GM21529 (cell line): ENCODE results near the gene DHX8.
"Not testable (repeated sequence)": the region's sequence is repeated elsewhere in the genome, so short reads cannot be mapped to it uniquely, and the experiment has no call there.

Experiments used
- ATAC-seq: cut with Tn5 transposase; IDR thresholded peaks from one replicate; pipeline ENCODE4 v1.9.1; 2021; ENCODE audit not compliant: unreplicated experiment

DHX8 gene

DNA sequence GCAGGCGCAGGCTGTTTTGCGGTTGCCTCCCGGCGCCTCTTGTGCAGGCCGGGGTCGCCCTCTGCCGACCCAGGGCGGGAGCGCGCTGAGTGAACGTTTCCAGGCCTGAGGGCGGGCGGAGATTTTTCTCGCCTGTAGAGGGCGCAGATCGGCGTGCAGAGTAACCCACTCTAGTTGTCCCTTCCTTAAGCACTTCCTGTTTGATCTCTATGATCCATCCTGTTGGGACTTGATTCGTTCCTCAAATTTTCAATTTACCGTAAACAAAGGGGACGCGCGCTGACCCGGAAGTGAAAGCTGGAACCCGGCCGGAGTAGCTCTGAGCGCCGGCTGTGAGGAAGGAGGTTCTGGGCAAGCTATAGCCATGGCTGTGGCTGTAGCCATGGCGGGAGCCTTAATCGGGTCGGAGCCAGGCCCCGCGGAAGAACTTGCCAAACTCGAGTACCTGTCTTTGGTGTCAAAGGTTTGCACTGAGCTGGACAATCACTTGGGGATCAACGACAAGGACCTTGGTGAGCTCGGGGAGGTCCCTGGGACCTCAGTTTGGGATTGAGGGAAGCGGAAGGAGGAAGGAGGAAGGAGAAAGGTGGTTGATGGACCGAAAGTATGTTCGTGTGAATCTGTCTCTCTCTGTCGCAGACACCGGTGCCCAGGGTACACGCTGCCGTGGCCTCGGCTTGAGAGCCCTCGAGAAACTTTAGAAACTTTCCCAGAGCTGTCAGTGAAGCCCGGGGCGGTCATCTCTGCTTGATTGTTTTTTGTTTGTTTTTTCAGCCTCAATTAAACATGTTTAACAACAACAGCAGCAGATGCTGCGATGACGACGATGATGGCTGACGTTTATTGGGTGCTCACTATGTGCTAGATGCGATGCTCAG, at the start of gene DHX8:
Gene DHX8 (plus strand): TSS at position 302 of the 878 bp plus-strand sequence. CDS start 63 bp downstream, at position 365.
- peak; percentile 92 for ATAC-seq

DNA sequence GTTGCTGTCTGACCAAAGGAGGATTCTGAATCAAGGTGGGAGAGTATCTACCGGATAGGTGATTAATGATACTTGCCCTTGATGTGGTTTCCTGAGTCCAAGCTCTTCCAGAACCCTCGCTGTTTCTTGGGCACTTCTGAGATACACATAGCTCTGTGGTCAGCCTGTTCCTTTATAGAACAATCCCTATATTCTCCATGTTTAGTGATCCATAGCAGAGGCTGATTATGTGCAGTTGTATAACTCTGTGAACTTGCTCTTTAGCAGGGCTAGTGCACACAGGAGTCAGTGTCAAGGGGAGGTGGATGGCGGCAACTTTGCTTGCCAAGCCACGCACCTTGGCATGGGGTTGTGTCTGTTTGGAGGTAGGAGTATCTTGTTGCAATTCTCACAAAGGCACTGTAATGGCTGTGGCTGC, 48.9 kb upstream of the DHX8 start:
- ATAC-seq = no peak

DNA sequence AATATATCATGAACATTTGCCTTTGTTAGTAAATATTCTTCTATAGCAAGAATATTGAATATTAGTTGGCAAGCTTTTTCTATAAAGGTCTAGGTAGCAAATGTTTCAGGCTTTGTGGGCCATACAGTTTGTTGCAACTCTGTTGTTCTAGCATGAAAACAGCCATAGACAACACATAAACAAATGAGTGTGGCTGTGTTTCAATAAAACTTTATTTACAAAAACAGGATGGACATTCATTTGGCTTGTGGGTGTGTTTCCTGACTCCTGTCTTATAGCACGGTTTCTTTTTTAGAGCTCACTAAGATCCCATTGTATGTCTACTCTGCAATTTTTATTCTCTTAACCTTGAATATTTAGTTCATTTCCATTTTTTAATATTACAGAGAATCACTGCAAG, 46.0 kb upstream of the DHX8 start:
- ATAC-seq = no peak

DNA sequence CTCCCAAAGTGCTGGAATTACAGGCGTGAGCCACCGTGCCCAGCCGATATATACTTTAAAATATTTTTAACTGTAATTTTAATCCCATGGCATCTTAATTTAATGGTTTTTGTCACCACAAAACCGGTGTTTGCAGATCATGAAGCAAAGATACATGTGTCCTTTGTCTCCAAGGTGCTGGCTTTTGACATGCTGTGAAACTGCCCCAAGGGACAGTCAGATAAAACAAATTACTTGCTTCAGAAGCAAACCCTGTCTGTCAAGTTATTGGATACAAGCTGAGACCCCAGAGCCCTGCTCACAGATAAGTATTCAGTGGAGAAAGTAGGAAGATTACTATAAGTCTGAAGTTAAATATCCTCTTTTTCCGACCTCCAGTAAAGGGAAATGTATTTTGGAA, 45.1 kb upstream of the DHX8 start:
- no peak for ATAC-seq

DNA sequence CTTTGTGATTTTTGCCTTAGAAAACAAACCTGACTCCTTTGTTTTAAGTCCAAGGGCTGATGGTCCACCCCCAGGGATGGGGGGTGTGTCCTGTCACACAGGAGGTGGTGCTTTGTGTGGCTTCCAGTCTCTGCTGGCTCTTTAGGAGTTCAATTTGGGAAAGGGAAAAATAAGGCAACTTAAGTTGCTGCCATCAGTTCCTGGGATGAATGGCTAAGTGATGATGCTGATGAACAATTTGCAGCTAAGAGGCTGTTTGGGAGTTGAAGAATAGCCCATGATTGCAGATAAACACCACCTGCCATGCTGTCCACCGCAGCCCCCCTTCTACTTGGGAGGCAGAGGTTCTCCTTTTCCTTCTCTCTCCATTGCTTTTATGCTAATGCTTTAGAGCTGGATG, 44.7 kb upstream of the DHX8 start:
- ATAC-seq = no peak

DNA sequence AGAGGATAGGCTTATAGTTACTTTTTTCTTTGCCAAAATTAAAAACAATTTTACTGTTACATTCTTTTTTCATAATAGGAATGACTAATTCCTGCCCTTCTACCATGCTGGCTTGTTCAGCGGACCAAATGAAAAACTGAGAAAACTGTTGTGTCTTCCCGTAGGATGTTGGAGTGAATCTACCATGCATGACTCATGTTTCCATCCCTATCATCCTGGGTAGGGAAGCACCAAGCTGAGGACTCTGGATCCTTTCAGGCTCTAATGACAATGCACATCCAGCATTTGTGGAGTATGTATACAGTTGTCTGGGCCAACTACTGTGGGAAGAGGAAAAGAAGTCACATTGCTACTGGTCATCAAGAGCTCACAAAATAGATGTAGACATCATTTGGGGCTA, 41.1 kb upstream of the DHX8 start:
- ATAC-seq = no peak

DNA sequence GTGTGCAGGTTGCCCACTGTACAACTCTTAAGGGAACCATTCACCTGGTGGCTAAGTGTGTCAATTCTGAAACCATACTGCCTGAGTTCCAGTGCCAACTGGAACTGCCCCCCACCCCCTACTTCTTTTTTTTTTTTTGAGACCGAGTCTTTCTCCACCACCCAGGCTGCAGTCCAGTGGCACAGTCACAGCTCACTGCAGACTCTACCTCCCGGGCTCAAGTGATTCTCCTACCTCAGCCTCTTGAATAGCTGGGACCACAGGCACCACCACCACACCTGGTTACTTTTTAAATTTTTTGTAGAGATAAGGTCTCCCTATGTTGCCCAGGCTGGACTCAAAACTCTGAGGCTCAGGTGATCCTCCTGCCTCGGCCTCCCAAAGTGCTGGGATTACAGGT, 40.4 kb upstream of the DHX8 start:
- ATAC-seq = no peak

DNA sequence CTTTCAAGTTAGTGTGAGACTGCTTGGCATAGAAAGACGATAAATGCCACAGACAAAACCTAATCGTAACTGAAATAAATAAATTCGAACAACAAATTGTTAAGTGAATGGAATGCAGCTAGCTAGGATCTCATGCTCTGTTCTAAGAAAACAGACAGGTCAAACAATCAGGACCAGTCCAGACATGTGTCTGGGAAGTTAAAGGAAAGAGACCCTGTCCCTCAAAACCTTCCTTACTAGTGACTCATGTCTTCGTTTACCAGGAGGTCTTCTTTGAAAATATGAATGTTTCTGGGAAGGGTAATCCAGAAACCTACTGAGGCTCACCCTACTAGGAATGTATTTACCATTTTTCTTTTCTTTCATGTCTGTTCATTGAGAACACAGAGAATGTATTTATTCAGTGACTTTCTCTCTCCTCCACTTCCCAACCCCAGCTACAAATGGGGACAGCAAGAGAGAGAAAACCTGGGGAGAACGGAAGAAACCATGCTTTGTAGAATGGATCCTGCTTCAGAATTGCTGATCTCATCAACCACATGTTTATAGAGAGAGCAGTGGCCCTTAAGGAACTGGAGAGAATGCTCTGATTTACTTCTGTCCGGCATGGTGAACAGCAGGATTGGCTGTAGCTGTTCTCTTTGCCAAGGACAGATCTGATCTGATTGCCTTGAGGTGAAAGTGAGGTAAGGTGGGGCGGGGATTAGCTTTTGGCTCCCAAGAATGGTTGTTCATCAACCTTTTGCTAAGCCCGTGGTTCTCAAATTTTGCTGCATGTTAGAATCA, 39.4 kb upstream of the DHX8 start:
- no peak for ATAC-seq

DNA sequence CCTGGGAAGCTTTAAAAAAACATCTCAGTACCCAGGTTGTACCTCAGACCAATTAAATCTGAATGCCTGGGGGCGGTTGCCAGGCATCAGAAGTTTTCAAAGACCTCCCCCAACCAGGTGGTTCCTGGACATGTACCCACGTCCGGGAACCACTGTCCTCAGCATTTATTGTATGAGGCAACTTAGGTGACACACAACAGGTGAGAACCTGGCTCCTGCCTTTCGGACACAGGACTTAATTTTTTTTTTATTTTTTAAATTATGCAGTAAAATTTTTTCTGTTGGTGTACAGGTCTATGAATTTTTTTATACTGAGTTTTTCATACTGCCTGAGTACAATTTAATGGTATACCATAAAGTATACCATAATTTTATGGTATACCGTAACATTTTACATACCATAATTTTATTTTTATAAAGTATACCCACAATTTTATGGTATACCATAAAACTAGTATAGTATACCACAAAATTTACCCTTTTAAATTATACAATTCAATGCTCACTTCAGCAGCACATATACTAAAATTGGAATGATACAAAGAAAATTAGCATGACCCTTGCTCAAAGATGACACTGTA, 38.7 kb upstream of the DHX8 start:
- no peak for ATAC-seq

DNA sequence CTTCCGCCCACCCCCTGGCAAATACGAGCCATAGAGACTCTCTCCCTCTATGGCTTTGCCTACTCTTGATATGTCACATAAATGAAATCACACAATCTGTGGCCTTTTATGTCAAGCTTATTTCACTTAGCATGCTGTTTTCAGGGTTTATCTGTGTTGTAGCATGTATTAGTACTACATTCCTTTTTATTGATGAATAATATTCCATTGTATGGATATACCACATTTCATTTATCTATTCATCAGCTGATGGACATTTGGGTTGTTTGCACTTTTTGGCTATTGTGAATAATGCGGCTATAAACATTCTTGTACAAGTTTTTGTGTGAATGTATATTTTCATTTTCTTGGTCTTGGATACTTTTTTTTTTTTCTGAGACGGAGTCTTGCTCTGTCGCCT, 37.0 kb upstream of the DHX8 start:
- ATAC-seq = no peak

DNA sequence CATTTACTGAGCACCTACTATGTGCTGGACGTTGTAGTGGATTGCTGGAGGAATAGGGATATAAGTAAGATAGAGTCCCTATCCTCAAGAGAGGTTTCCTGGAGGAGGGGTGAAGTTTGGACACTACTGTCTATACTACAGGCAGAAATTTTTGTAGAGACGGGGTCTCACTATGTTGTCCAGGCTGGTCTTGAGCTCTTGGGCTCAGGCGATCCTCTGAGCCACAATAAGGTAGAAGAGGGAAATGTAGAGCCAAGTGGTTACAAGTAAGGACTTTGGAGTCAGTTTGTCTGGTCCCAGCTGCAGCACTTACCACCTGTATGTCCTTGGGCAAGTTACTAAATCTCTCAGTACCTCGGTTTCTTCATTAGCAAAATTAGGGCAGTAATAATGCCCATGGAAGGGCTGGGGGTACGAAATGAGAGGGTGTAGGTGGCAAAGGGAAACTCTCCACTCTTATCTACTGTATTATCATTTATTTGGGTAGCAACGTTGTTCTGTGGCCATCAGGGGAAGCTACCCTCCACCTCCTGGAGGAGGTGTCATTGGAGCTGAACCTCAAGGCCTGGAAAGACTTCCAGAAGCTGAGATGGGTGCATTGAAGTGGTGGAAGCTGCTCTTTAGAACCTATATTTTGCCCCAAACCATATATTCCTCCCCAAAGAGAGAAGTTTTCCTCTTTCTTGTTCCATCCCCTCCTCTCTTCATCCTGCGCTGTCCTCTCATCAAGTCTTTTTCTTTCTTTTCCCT, 34.9 kb upstream of the DHX8 start:
- ATAC-seq = no peak

DNA sequence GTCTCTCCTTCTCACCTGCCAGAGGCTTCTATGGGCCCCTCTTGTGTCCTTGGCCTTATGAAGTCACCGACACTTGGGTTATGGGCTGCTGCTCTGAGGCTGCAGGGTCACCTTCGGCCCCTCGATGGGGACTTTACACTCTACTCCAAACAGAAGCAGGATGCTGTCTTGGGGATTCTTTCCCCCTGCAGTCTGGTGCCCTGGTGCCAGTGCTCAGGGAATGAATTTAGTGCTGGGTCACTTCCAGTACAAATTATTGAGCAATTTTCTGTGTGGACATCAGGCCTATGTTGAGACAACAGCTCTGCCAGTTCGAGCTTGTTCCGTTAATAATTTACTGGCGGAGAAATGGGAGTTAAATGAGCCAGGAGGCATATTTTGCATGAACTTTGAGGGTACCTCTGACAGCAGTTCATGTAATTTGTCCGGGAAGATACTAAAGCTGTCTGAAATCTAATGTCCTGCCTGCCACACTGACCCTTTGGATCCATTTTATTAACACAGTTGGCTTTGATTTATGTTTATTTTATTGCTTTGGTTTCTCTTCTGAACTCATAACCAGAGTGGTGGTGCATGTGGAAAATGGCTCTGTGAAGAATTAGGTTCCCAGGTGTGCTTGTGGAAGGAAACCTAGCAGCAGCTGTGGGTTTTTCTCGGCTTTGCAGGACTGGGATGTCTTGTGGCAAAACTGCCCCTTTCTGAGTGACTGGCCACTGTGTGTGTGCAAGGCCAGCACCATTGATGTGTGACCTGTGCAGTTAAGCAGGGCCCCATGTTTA, 34.1 kb upstream of the DHX8 start:
- ATAC-seq = no peak

DNA sequence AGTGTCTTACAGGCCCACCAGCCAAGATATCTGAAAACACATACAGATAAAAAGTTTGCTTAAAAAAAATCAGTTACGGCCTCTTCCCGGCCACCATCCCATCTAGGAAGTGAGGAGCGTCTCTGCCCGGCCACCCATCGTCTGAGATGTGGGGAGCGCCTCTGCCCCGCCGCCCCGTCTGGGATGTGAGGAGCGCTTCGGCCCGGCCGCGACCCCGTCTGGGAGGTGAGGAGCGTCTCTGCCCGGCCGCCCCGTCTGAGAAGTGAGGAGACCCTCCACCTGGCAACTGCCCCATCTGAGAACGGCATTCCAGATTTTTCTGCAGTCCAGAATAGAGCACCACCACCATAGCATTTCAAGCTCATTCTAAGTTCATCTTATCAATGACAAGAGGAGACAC, 33.0 kb upstream of the DHX8 start:
- not testable (repeated sequence) for ATAC-seq

DNA sequence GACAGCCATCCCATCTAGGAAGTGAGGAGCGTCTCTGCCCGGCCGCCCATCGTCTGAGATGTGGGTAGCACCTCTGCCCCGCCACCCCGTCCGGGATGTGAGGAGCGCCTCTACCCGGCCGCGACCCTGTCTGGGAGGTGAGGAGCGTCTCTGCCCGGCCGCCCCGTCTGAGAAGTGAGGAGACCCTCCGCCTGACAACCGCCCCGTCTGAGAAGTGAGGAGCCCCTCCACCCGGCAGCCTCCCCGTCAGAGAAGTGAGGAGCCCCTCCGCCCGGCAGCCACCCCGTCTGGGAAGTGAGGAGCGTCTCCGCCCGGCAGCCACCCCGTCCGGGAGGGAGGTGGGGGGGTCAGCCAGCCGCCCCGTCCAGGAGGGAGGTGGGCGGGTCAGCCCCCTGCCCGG, 32.0 kb upstream of the DHX8 start:
- ATAC-seq = not testable (repeated sequence)

DNA sequence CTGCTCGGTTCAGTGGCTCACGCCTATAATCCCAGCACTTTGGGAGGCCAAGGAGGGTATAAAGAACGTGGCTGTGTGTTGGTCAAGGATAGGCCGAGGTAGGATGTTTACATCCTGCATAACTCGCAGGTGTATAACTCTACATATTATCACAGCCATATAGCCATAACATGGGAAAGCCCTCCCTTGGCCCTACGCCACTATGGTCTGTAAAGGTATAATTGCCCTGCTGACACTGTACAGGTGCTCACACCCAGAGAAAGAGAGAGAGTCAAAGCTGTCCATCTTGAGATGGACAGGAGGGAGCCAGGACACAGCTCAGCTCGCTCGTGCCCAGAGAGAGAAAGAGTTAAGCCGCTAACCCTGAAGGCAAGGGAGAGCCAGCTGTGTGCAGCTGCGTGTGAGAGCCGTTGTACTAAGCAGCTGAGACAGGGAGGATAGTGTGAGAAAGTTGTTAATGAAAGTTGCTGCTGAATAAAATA, 30.4 kb upstream of the DHX8 start:
- no peak for ATAC-seq

DNA sequence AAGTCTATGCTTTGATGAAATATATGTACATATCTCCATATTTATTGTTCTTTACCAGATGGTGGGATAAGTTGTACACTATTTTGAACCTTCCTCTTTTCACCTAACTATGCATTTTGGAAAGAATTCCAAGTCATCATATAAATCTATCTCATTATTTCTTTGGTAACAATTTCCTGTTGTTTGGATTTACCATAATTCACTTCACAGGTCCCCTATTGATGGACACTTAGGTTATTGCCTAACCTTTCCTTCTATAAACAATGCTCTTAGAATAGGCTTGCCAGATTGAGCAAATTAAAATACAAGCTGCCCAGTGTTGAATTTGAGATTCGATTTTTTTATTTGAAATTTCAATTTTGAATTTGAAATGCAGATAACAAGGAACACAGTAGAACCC, 28.9 kb upstream of the DHX8 start:
- ATAC-seq = no peak

DNA sequence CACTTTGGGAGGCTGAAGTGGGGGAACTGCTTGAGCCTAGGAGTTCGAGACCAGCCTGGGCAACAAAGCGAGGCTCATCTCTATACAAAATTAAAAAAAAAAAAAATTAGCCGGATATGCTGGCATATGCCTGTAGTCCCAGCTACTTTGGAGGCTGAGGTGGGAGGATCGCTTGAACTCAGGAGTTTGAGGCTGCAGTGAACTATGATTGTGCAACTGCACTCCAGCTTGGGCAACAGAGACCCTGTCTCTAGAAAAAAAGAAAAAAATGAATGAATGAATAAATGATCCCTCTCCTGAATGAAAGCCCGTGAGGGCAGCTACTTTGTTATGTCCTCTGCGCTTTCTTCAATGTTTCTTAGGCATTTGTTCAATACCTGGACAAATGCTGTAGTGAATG, 27.7 kb upstream of the DHX8 start:
- no peak for ATAC-seq

DNA sequence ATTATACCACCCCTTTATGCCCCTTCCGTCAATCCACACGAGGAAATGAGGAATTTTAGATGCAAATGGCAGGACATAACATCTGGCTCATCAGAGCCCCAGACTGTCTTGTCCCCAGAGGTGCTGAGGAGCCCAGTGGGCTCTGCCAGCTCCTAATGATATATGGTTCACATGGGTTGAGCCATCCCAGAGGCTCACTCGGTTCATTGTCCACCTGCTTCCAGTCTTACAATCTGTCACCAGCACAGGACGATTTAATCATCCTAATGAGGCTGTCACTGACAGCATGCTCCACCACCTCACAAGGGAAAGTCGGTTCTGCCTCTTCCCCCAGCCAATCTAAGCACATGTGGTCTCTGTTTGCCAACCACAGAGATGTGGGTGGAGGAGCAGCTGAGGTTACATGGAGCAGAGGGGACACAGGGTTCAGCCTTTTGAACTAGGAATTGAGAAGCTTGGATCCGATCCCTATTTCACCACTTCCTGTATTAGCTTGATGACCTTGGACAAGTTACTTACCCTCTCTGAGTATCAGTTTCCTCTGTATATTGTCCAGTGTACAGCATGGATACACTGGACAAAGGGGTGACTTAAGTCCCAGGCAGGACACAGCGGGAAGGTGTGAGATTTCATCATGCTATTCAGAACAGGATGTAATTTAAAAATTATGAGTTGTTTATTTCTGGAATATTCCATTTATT, 27.0 kb upstream of the DHX8 start:
- ATAC-seq = no peak

DNA sequence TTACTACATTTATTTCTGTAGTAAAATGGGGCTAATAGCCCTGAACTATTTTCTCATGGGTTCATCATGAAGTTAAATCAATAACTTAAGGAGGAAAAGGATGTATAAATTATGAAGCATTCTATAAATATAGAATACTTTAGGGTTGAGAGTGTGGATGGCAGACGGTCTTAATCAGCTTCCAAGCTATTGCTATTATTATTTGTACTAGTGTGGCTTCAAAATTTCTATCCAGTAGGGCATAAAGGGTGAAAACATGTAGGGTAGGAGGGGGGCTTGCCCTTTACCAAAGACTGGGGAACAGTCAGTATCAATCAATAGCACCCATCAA, 26.4 kb upstream of the DHX8 start:
- ATAC-seq = no peak

DNA sequence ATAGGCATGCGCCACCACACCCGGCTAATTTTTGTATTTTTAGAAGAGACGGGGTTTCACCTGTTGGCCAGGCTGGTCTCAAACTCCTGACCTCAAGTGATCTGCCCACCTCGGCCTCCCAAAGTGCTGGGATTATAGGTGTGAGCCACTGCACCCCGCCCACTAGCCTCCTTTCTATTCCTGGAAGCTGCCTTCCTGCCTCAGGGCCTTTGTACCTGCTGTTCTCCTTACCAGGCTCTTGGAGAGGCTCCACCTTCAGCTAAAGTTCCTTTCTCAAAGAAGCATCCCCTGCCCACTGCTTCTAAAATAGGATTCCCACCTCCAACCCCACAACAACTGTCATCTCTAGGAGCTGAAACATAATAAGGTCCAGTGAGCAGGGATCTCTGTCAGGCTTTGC, 23.9 kb upstream of the DHX8 start:
- ATAC-seq = not testable (repeated sequence)
